ENCODE results near the gene PPEF2. TPM values are rescaled to one million over a fixed set of nuclear protein-coding genes. Genes with fewer than 3 reads are reported as not detected.

PPEF2 gene
- total and polyA plus RNA-seq, 2 experiments from 2014 or later: not detected

GRCh38 chr4:75880278-75880677 lies 22.0 kb downstream of the PPEF2 start (continued):
- TF ChIP-seq, protein P1, sequence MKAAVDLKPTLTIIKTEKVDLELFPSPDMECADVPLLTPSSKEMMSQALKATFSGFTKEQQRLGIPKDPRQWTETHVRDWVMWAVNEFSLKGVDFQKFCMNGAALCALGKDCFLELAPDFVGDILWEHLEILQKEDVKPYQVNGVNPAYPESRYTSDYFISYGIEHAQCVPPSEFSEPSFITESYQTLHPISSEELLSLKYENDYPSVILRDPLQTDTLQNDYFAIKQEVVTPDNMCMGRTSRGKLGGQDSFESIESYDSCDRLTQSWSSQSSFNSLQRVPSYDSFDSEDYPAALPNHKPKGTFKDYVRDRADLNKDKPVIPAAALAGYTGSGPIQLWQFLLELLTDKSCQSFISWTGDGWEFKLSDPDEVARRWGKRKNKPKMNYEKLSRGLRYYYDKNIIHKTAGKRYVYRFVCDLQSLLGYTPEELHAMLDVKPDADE (IDR thresholded peaks at IDR 0.05): no peak
- TF ChIP-seq ZNF114 (CRISPR knock-in tag; IDR thresholded peaks at IDR 0.05): no peak

GRCh38 chr4:75878246-75878756 lies 24.0 kb downstream of the PPEF2 start:
- Histone ChIP-seq H3K27me3 (ENCODE audit: insufficient read depth) (no peaks in the 10 kb centered on the region), H3K36me3 (ENCODE audit: insufficient read depth) (no peaks in the 10 kb centered on the region), H3K4me2 (no peak overlapping the region), H3K4me3 (no peak overlapping the region), H3K79me2 (replicated peaks; ENCODE audit: insufficient read depth) (no peaks in the 10 kb centered on the region), H2AFZ (peak overlapping the region; percentile 91), H3F3A (replicated peaks; ENCODE audit: low read depth) (no peaks in the 10 kb centered on the region), H3K4me1 (ENCODE audit: insufficient read depth) (0 out of 2 replicates have a peak, but pooled peaks cover 3% of the 10 kb centered on the region), H4K20me1 (replicated peaks; ENCODE audit: insufficient read depth) (no peaks in the 10 kb centered on the region), H3K27ac (ENCODE audit: low read depth) (no peak overlapping the region), H3K9me2 (ENCODE audit: insufficient read depth) (no peaks in the 10 kb centered on the region; the same call in 1 of the 2 replicates)
- peak; percentile 49 for ATAC-seq
- peaks cover 7% of the 10 kb centered on the region for H3K4me1 Mint-ChIP-seq
- no peak for DNase-seq (ENCODE audit: low spot score)
- H3K27me3 Mint-ChIP-seq (ENCODE audit: insufficient read depth, low read depth, poor library complexity): peaks cover 1% of the 10 kb centered on the region
- no peaks in the 10 kb centered on the region for H3K36me3 Mint-ChIP-seq (ENCODE audit: low read depth)
- TF ChIP-seq ZNF462 (CRISPR knock-in tag; IDR thresholded peaks at IDR 0.05) (no peak), ZNF114 (CRISPR knock-in tag; IDR thresholded peaks at IDR 0.05) (no peak), EZH2 (IDR thresholded peaks at IDR 0.05; ENCODE audit: low read depth, unreplicated experiment) (no peak), EZH2phosphoT487 (IDR thresholded peaks at IDR 0.05; ENCODE audit: unreplicated experiment) (no peak), CTCF (conservative IDR thresholded peaks at IDR 0.05; ENCODE audit: low read depth in 2 of 2) (no peak), NANOG (IDR thresholded peaks at IDR 0.05; ENCODE audit: borderline replicate concordance) (no peak), POLR2AphosphoS5 (IDR thresholded peaks at IDR 0.05; ENCODE audit: low read depth) (no peak), STAT1 (IDR thresholded peaks at IDR 0.05; ENCODE audit: unreplicated experiment) (no peak)
- no peaks in the 10 kb centered on the region for H3K9me3 Mint-ChIP-seq
- H3K4me3 Mint-ChIP-seq: no peak overlapping the region
- no peak overlapping the region for H3K27ac Mint-ChIP-seq
